Upper lobe of left lung (tissue), 6 donors: ENCODE data around the gene PTPN11. TPM values are rescaled to one million over a fixed set of nuclear protein-coding genes. Genes with fewer than 3 reads are reported as not detected.
A peak's percentile ranks its signal among the peaks of the same experiment; 100 is the strongest.
"Not testable (repeated sequence)": the region's sequence is repeated elsewhere in the genome, so short reads cannot be mapped to it uniquely, and the experiment has no call there.

ENCODE experiments used
- ATAC-seq, 2 donors: fragments of 200-7000 bp; cut with Tn5 transposase; one replicate each; pipeline ENCODE4 v1.9.1; 2022; ENCODE audit warnings: mild to moderate bottlenecking in 2 of 2, moderate library complexity in 2 of 2; ENCODE audit not compliant: low FRiP score in 2 of 2
- DNase-seq, 2 donors: peaks; one replicate each; pipeline ENCODE4 v3.0.0-alpha.2; 2019 to 2020
- H3K27ac ChIP-seq, 4 donors: fragments of 200-600 bp; sonication (generic); one replicate each; pipeline ENCODE4 v1.5.1; 2016 to 2019
- H3K27me3 ChIP-seq, 4 donors: fragments of 200-600 bp; sonication (generic); one replicate each; pipeline ENCODE4 v1.5.1; 2017 to 2019
- H3K36me3 ChIP-seq, 4 donors: fragments of 200-600 bp; sonication (generic); one replicate each; pipeline ENCODE4 v1.5.1; 2016 to 2019
- H3K4me1 ChIP-seq, 4 donors: fragments of 200-600 bp; sonication (generic); one replicate each; pipeline ENCODE4 v1.5.1; 2018 to 2019
- H3K4me3 ChIP-seq, 4 donors: fragments of 200-600 bp; sonication (generic); one replicate each; pipeline ENCODE4 v1.5.1; 2017 to 2019; ENCODE audit warnings: mild to moderate bottlenecking in 2 of 4, moderate library complexity in 1 of 4
- H3K9me3 ChIP-seq, 4 donors: fragments of 200-600 bp; sonication (generic); one replicate each; pipeline ENCODE4 v1.5.1; 2018 to 2019
- CTCF ChIP-seq, 6 experiments: fragments of 450-650 bp in 4 of 6; fragments of 200-600 bp in 2 of 6; sonication (generic) in 2 of 6; IDR thresholded peaks; one replicate each; pipeline ENCODE4 v1.5.1; 2016 to 2019; ENCODE audit warnings: antibody characterized with exemption in 6 of 6
- EP300 ChIP-seq, 4 donors: sonication (generic); formaldehyde crosslinking; IDR thresholded peaks; one replicate each; pipeline ENCODE4 v1.5.1; 2017; ENCODE audit warnings: antibody characterized with exemption in 4 of 4, control low read depth in 2 of 4
- POLR2A ChIP-seq, 4 donors: fragments of 450-650 bp; IDR thresholded peaks; one replicate each; pipeline ENCODE4 v1.5.1; 2016 to 2017; ENCODE audit warnings: antibody characterized with exemption in 4 of 4, mild to moderate bottlenecking in 2 of 4
- POLR2AphosphoS5 ChIP-seq, 2 donors: sonication (generic); formaldehyde crosslinking; IDR thresholded peaks; one replicate each; pipeline ENCODE4 v1.5.1; 2017; ENCODE audit warnings: antibody characterized with exemption in 2 of 2
- WGBS, 2 donors: methylation state at CpG; one replicate each; pipeline ENCODE4 v1.1.5; 2017 to 2018; 5-methylcytosine and 5-hydroxymethylcytosine counted together
- total RNA-seq, 6 donors: library from RNA; depleted of rRNA in 4 of 6; stranded (reverse); fragments of >200 nt in 4 of 6; gene quantifications; one replicate each; pipeline versions ENCODE4 v1.1.0 to v1.2.1, GENCODE V29; 2016 to 2021
- donor health status: DM: no; HTN: no; CAD: no; lungs with moderate emphysema.
- donor health status: DM: no; HTN: yes; CAD: no; lungs with severe emphysema.

Gene PTPN11
- total RNA-seq, 6 donors from 2014 or later = 52.0 to 99.1 (median 84.5) TPM

- DNase-seq (no peak), ATAC-seq (no peak)
- 72 to 83% methylated on average over 5 of the region's 5 CpGs for WGBS, 2 donors
- no peak overlapping the region for H3K4me3 ChIP-seq
- TF ChIP-seq CTCF (IDR thresholded peaks at IDR 0.05) (no peak), POLR2AphosphoS5 (IDR thresholded peaks at IDR 0.05) (no peak), POLR2A (IDR thresholded peaks at IDR 0.05) (no peak), EP300 (IDR thresholded peaks at IDR 0.05) (no peak)
- H3K27ac ChIP-seq = no peak overlapping the region
- H3K4me1 ChIP-seq = no peaks in the 10 kb centered on the region
- H3K27me3 ChIP-seq = no peaks in the 10 kb centered on the region
- no peaks in the 10 kb centered on the region for H3K9me3 ChIP-seq
- peaks cover 0 to 10% (median 2%) of the 10 kb centered on the region in 4 donors for H3K36me3 ChIP-seq
These were observed 97.1 kb downstream of the PTPN11 start for GRCh38 chr12:112515868-112516267.

- H3K4me3 ChIP-seq = no peak overlapping the region
- no peaks in the 10 kb centered on the region for H3K27me3 ChIP-seq
- H3K27ac ChIP-seq = no peak overlapping the region
- TF ChIP-seq POLR2A (IDR thresholded peaks at IDR 0.05) (no peak), POLR2AphosphoS5 (IDR thresholded peaks at IDR 0.05) (no peak), EP300 (IDR thresholded peaks at IDR 0.05) (no peak), CTCF (IDR thresholded peaks at IDR 0.05) (no peak)
- ATAC-seq (no peak), DNase-seq (no peak)
- 82% methylated on average over 7 of the region's 7 CpGs for whole genome bisulfite sequencing, 2 donors
- H3K4me1 ChIP-seq = no peaks in the 10 kb centered on the region
- H3K36me3 ChIP-seq = no peaks in the 10 kb centered on the region
- no peaks in the 10 kb centered on the region for H3K9me3 ChIP-seq
These were observed 99.1 kb downstream of the PTPN11 start for GRCh38 chr12:112517730-112518364.

DNA sequence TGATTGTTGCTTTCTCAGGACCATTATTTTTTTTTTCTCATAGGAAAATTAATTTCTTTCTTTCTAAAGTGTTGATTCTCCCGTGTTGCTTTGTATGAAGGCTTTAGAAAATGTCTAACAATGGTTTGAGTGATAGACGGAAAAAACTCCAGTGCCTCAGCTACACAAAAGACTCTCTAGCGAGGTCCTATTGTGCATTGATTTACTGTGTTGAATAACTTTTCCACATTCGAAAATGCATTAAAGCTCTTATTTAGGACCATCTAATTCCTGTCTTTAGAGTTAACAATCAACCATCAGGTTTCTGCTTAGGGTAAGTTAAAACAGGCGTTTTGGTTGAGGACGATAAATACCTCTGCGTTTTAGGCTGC lies 99.6 kb downstream of the PTPN11 start:
- 84% methylated on average over 7 of the region's 7 CpGs for WGBS, 2 donors
- no peaks in the 10 kb centered on the region for H3K27me3 ChIP-seq
- H3K4me1 ChIP-seq = no peaks in the 10 kb centered on the region
- H3K4me3 ChIP-seq = no peak overlapping the region
- TF ChIP-seq CTCF (IDR thresholded peaks at IDR 0.05) (no peak), EP300 (IDR thresholded peaks at IDR 0.05) (no peak), POLR2A (IDR thresholded peaks at IDR 0.05) (no peak), POLR2AphosphoS5 (IDR thresholded peaks at IDR 0.05) (no peak)
- no peaks in the 10 kb centered on the region for H3K9me3 ChIP-seq
- H3K36me3 ChIP-seq = no peaks in the 10 kb centered on the region
- ATAC-seq = no peak
- H3K27ac ChIP-seq = no peak overlapping the region
- no peak for DNase-seq

DNA sequence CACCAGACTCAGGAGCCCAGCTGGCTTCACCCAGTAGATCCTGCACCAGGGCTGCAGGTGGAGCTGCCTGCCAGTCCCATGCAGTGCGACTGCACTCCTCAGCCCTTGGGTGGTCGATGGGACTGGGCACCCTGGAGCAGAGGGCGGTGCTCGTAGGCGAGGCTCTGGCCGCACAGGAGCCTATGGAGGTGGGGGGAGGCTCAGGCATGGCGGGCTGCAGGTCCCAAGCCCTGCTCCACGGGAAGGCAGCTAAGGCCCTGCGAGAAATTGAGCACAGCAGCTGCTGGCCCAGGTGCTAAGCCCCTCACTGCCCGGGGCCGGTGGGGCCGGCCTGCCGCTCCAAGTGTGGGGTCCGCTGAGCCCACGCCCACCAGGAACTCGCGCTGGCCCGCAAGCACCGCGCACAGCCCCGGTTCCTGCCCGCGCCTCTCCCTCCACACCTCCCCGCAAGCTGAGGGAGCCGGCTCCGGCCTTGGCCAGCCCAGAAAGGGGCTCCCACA lies 101.1 kb downstream of the PTPN11 start:
- not testable (repeated sequence) for H3K4me3 ChIP-seq, H3K27me3 ChIP-seq, H3K36me3 ChIP-seq, H3K27ac ChIP-seq, H3K9me3 ChIP-seq, H3K4me1 ChIP-seq, ATAC-seq
- WGBS, 2 donors = 94 to 96% methylated on average over 21 to 24 of the region's 26 CpGs
- DNase-seq = peak in 1 of 2 donors; percentile 69

DNA sequence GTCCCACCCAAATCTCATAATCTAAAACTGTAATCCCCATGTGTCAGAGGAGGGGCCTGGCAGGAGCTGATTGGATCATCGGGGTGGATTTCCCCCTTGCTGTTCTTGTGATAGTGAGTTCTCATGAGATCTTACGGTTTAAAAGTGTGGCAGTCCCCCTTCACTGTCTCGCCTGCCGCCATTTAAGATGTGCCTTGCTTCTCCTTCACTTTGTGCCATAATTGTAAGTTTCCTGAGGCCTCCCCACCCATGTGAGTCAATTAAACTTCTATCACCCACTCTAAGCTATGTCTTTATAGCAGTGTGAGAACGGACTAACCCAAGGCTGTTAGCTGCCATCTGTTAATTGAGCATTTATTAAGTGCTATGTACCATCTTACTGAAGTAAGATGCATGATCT lies 105.1 kb downstream of the PTPN11 start:
- DNase-seq (no peak), ATAC-seq (no peak)
- H3K4me3 ChIP-seq = no peak overlapping the region
- H3K27me3 ChIP-seq = no peaks in the 10 kb centered on the region
- TF ChIP-seq EP300 (IDR thresholded peaks at IDR 0.05) (no peak), POLR2A (IDR thresholded peaks at IDR 0.05) (no peak), POLR2AphosphoS5 (IDR thresholded peaks at IDR 0.05) (no peak), CTCF (IDR thresholded peaks at IDR 0.05) (no peak)
- no peak overlapping the region for H3K27ac ChIP-seq
- no peaks in the 10 kb centered on the region for H3K36me3 ChIP-seq
- 82 to 88% methylated on average over 5 of the region's 5 CpGs for WGBS, 2 donors
- H3K9me3 ChIP-seq = no peaks in the 10 kb centered on the region
- H3K4me1 ChIP-seq = no peaks in the 10 kb centered on the region
